ENCODE results near the gene REPS1.
"Not testable (repeated sequence)": the region's sequence is repeated elsewhere in the genome, so short reads cannot be mapped to it uniquely, and the experiment has no call there.

Gene REPS1

DNA sequence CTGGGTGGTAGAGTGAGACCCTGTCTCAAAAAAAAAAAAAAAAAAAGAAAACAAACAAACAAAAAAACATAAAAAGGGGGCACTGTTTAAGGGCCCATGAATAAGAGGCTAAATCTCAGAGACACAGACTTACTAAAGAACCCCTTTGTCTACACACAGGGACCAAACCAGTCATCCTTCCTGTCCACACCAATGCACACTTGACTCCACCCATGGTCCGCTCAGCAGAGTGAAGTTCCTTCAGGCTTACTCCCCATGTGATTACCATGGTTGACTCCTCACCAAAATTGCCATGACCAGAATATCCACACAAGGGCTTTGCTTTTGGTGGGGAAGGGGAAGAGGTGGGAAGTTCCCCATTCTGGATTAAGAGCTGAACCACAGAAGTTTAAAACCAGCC, 19.4 kb upstream of the REPS1 start:
- H3K4me3 ChIP-seq (ENCODE audit: low read depth, low read length), result no peak overlapping the region
- DNase-seq (ENCODE audit: low read depth, low spot score), result no peak
- no peak for TF ChIP-seq CTCF (IDR thresholded peaks at IDR 0.05; ENCODE audit: insufficient read depth, low read length, missing control alignments)
- CTCF ChIA-PET, result interaction anchor here (2.5 kb wide), 1 partner anchor 18 kb away, joined by 6 read pairs; no protein-coding TSS in a partner anchor
- POLR2A ChIA-PET, result no interaction called here

- DNase-seq (ENCODE audit: low read depth, low spot score), result no peak
- H3K4me3 ChIP-seq (ENCODE audit: low read depth, low read length), result no peak overlapping the region
- ChIA-PET POLR2A (no interaction called here), CTCF (interaction anchor here (1.7 kb wide), 1 partner anchor 17 kb away, joined by 5 read pairs; no protein-coding TSS in a partner anchor)
- no peak for TF ChIP-seq CTCF (IDR thresholded peaks at IDR 0.05; ENCODE audit: insufficient read depth, low read length, missing control alignments)
These were observed 18.4 kb upstream of the REPS1 start for GRCh38 chr6:139006477-139006876.

- no peak for DNase-seq (ENCODE audit: low read depth, low spot score)
- no peak overlapping the region for H3K4me3 ChIP-seq (ENCODE audit: low read depth, low read length)
- ChIA-PET POLR2A (no interaction called here), CTCF (interaction anchor here (2.7 kb wide), 1 partner anchor 15 kb away, joined by 24 read pairs; the partner anchor contains the start of gene REPS1)
- TF ChIP-seq CTCF (IDR thresholded peaks at IDR 0.05; ENCODE audit: insufficient read depth, low read length, missing control alignments), result no peak
These were observed 15.7 kb upstream of the REPS1 start for GRCh38 chr6:139003751-139004150.

GRCh38 chr6:138999949-139000725, 12.1 kb upstream of the REPS1 start:
- no peak overlapping the region for H3K4me3 ChIP-seq (ENCODE audit: low read depth, low read length)
- DNase-seq (ENCODE audit: low read depth, low spot score), result no peak
- CTCF ChIA-PET, result interaction anchor here (1.0 to 1.2 kb wide), 3 partner anchors 8 to 184 kb away, joined by 3 to 9 read pairs (median 5); partner anchors contain the start of gene REPS1
- POLR2A ChIA-PET, result no interaction called here
- TF ChIP-seq CTCF (IDR thresholded peaks at IDR 0.05; ENCODE audit: insufficient read depth, low read length, missing control alignments), result no peak

DNA sequence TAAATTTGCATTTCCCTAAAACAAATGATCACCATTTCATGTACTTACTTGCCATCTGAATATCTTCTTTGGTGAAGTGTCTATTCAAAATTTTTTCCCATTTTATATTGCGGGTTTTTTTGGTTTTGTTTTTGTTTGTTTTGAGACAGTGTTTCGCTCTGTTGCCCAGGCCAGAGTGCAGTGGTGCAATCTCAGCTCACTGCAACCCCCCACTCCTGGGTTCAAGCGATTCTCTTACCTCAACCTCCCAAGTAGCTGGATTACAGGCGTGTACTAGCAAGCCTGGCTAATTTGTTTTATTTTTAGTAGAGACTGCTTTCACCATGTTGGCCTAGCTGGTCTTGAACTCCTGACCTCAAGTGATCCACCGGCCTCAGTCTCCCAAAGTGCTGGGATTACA, 9.1 kb upstream of the REPS1 start:
- ChIA-PET POLR2A (no interaction called here), CTCF (interaction anchor here (2.4 kb wide), 1 partner anchor 8 kb away, joined by 7 read pairs; the partner anchor contains the start of gene REPS1)
- H3K4me3 ChIP-seq (ENCODE audit: low read depth, low read length), result no peak overlapping the region
- TF ChIP-seq CTCF (IDR thresholded peaks at IDR 0.05; ENCODE audit: insufficient read depth, low read length, missing control alignments), result no peak
- no peak for DNase-seq (ENCODE audit: low read depth, low spot score)

DNA sequence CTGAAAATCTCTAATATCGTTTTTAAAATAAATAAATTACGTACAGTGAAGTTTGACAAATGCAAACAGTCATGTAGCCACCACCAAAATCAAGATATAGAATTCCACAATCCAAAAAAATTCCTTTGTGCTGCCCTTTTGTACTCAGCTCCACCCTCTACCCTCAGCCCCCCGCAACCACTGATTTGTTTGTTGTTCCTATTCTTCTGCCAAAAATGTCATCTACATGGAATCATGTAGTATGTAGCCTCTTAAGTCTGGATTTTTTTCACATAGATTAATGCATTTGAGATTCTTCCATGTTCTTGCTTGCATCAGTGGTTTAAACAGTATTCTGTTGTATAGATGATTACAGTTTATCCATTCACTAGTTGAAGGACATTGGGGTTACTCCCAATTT, 8.5 kb upstream of the REPS1 start:
- POLR2A ChIA-PET, result no interaction called here
- CTCF ChIA-PET, result interaction anchor here (1.0 to 2.4 kb wide), 2 partner anchors 8 to 181 kb away, joined by 3 to 7 read pairs; partner anchors contain the start of gene REPS1
- no peak for DNase-seq (ENCODE audit: low read depth, low spot score)
- H3K4me3 ChIP-seq (ENCODE audit: low read depth, low read length), result no peak overlapping the region
- no peak for TF ChIP-seq CTCF (IDR thresholded peaks at IDR 0.05; ENCODE audit: insufficient read depth, low read length, missing control alignments)

DNA sequence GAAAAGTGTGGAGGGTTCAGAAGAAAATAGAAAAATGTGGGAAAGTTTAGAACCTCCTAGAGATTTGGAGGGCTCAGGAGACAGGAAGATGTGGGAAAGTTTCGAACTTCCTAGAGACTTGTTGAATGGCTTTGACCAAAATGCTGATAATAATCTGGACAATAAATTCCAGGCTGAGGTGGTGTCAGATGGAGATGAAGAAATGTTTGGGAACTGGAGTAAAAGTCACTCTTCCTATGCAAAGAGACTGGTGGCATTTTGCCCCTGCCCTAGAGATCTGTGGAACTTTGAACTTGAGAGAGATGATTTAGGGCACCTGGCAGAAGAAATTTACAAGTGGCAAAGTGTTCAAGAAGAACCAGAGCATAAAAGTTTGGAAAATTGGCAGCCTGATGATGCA, 5.4 kb upstream of the REPS1 start:
- CTCF ChIA-PET; DNase-seq (ENCODE audit: low read depth, low spot score); POLR2A ChIA-PET; H3K4me3 ChIP-seq (ENCODE audit: low read depth, low read length): not testable (repeated sequence)

- H3K4me3 ChIP-seq (ENCODE audit: low read depth, low read length); POLR2A ChIA-PET; CTCF ChIA-PET; DNase-seq (ENCODE audit: low read depth, low spot score): not testable (repeated sequence)
These were observed 4.9 kb upstream of the REPS1 start for GRCh38 chr6:138992965-138993364.
